MM.1S (cell line): Measurements from ENCODE around the gene THBS3.

ENCODE experiments used
- DNase-seq: peaks from one replicate; pipeline ENCODE4 v3.0.0-alpha.2; 2015
- H2AFZ ChIP-seq: fragments of 300-600 bp; sonication (generic); 2 replicates; pipeline ENCODE4 v1.6.0; 2016; ENCODE audit warnings: antibody characterized with exemption, low read length
- H3F3A ChIP-seq: fragments of 300-600 bp; sonication (generic); 2 replicates; pipeline ENCODE4 v1.6.1; 2016; ENCODE audit warnings: mild to moderate bottlenecking, antibody characterized with exemption, low read length, moderate library complexity, mixed read lengths; ENCODE audit not compliant: insufficient read depth
- H3K27ac ChIP-seq: fragments of 300-600 bp; sonication (generic); 2 replicates; pipeline ENCODE4 v1.5.1; 2016; ENCODE audit warnings: mild to moderate bottlenecking, low read length
- H3K27me3 ChIP-seq: fragments of 300-600 bp; sonication (generic); replicated peaks from 2 replicates; pipeline ENCODE4 v1.6.0; 2016; ENCODE audit warnings: low read length; ENCODE audit not compliant: insufficient read depth
- H3K36me3 ChIP-seq: fragments of 300-600 bp; sonication (generic); replicated peaks from 2 replicates; pipeline ENCODE4 v1.6.1; 2016; ENCODE audit warnings: mild to moderate bottlenecking, low read length, mixed read lengths; ENCODE audit not compliant: insufficient read depth
- H3K4me1 ChIP-seq: fragments of 300-600 bp; sonication (generic); 2 replicates; pipeline ENCODE4 v1.6.1; 2016; ENCODE audit warnings: low read length, mixed read lengths
- H3K4me2 ChIP-seq: fragments of 300-600 bp; sonication (generic); 2 replicates; pipeline ENCODE4 v1.6.0; 2016; ENCODE audit warnings: low read depth, low read length
- H3K4me3 ChIP-seq: fragments of 300-600 bp; sonication (generic); 2 replicates; pipeline ENCODE4 v1.5.1; 2016; ENCODE audit warnings: low read length, mixed read lengths
- H3K79me2 ChIP-seq: fragments of 300-600 bp; sonication (generic); 2 replicates; pipeline ENCODE4 v1.6.1; 2016; ENCODE audit warnings: mixed run types, low read length, mixed read lengths
- H3K9ac ChIP-seq: fragments of 300-600 bp; sonication (generic); 2 replicates; pipeline ENCODE4 v1.6.1; 2016; ENCODE audit warnings: low read length, mixed read lengths
- H3K9me2 ChIP-seq: fragments of 300-600 bp; sonication (generic); replicated peaks from 2 replicates; pipeline ENCODE4 v1.6.1; 2016; ENCODE audit warnings: mild to moderate bottlenecking, low read length, mixed read lengths; ENCODE audit not compliant: insufficient read depth
- H3K9me3 ChIP-seq: fragments of 300-600 bp; sonication (generic); replicated peaks from 2 replicates; pipeline ENCODE4 v1.6.1; 2016; ENCODE audit warnings: mild to moderate bottlenecking, low read length, mixed read lengths; ENCODE audit not compliant: insufficient read depth
- H4K20me1 ChIP-seq: fragments of 300-600 bp; sonication (generic); 2 replicates; pipeline ENCODE4 v1.6.1; 2016; ENCODE audit warnings: mild to moderate bottlenecking, low read length, moderate library complexity, mixed read lengths; ENCODE audit not compliant: insufficient read depth
- EZH2 ChIP-seq: fragments of 300-600 bp; sonication (generic); optimal IDR thresholded peaks from 2 replicates; pipeline ENCODE3; 2017; ENCODE audit warnings: low read depth, mild to moderate bottlenecking, antibody characterized with exemption, low read length, mixed read lengths
- EZH2phosphoT487 ChIP-seq: fragments of 300-600 bp; sonication (generic); IDR thresholded peaks from 2 replicates; pipeline ENCODE4 v1.6.1; 2018; ENCODE audit warnings: antibody characterized with exemption, low read length
- TF ChIP-seq, protein P1 (sequence below): fragments of 300-600 bp; sonication (generic); IDR thresholded peaks from 2 replicates; pipeline ENCODE4 v1.5.1; 2016; ENCODE audit warnings: antibody characterized with exemption, low read length, mixed read lengths

Gene THBS3

DNA sequence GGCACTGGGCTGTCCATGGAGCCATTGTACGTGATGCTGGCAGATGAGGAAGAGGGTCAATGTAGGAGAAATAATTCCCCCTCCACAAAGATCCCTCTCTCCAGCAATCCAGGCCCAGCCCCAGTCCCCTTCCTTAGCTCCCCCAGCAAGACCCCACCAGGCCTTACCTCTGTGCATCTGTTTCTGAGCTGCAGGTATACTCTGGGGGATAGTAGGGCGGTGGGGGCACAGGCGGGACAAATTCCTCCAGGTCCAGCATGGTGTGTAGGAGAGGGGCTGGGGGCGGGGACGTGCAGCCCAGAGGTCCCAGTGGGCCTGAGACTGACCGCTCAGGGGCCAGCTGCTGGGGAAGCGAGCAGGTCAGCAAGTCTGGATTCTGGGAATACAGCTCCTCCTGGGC, 43.9 kb upstream of the THBS3 start:
- DNase-seq: no peak
- no peak overlapping the region for H3K27ac ChIP-seq

DNA sequence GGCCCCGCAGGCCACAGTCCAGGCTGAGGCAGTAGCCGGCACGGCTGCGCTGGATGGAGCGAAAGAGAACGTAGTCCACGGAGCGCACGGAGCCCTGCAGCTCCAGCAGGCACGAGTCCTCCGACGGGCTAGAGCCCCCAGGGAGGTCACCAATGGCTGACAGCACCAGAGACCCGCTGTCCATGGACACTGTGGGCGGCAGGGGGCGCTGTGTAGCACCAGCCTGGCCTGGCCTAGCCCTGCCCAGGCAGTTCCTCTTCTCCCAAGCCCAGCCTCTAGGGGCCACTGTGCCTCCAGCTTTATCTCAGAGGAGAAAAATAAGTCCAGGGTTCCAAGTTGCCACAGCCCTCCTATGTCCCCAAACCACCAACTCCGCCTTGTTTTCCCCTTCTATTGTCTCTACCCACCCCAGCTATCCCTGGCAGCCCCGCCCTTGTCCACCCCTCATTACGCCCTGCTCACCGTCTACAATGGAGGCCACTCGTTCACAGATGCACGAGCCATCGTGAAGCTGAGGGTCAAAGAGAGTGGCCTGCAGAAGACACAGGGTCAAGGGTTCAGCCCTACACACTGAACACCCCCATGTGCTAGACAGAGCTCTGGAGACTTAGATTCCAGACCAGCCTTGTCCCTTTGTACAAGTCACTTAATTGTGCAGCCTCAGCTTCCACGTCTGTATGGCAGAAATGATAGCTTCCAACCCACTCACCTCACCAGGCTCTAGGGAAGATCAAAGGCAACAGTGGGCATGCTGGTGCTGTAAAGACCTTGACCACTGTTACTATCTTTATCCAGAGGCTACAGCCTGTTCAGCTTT, 43.1 kb upstream of the THBS3 start:
- peak overlapping the region; percentile 97 for H3K4me2 ChIP-seq
- DNase-seq: peak; percentile 96
- no peaks in the 10 kb centered on the region for H3K9me3 ChIP-seq
- TF ChIP-seq EZH2phosphoT487: no peak
- no peak for TF ChIP-seq EZH2
- TF ChIP-seq, protein P1, sequence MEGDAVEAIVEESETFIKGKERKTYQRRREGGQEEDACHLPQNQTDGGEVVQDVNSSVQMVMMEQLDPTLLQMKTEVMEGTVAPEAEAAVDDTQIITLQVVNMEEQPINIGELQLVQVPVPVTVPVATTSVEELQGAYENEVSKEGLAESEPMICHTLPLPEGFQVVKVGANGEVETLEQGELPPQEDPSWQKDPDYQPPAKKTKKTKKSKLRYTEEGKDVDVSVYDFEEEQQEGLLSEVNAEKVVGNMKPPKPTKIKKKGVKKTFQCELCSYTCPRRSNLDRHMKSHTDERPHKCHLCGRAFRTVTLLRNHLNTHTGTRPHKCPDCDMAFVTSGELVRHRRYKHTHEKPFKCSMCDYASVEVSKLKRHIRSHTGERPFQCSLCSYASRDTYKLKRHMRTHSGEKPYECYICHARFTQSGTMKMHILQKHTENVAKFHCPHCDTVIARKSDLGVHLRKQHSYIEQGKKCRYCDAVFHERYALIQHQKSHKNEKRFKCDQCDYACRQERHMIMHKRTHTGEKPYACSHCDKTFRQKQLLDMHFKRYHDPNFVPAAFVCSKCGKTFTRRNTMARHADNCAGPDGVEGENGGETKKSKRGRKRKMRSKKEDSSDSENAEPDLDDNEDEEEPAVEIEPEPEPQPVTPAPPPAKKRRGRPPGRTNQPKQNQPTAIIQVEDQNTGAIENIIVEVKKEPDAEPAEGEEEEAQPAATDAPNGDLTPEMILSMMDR: peak; percentile 100
- H3K36me3 ChIP-seq: no peaks in the 10 kb centered on the region
- peaks cover 11% of the 10 kb centered on the region for H3K4me1 ChIP-seq
- H2AFZ ChIP-seq: peak overlapping the region; percentile 98
- peak overlapping the region; percentile 60 for H3K9ac ChIP-seq
- no peaks in the 10 kb centered on the region for H3F3A ChIP-seq
- 0 out of 2 replicates have a peak, but pooled peaks cover 8% of the 10 kb centered on the region for H3K79me2 ChIP-seq
- no peaks in the 10 kb centered on the region for H3K27me3 ChIP-seq
- H3K9me2 ChIP-seq: no peaks in the 10 kb centered on the region
- peak overlapping the region; percentile 62 for H3K4me3 ChIP-seq
- H4K20me1 ChIP-seq: no peaks in the 10 kb centered on the region
- no peak overlapping the region for H3K27ac ChIP-seq

More for the DNA sequence above, 43.9 kb upstream of the THBS3 start:
- Histone ChIP-seq H3K9ac (no peak overlapping the region), H3K4me3 (no peak overlapping the region), H2AFZ (no peak overlapping the region), H3K9me3 (no peaks in the 10 kb centered on the region), H3F3A (peaks cover 3% of the 10 kb centered on the region; the same call in 1 of the 2 replicates), H3K9me2 (no peaks in the 10 kb centered on the region), H3K4me1 (peaks cover 11% of the 10 kb centered on the region), H3K79me2 (0 out of 2 replicates have a peak, but pooled peaks cover 8% of the 10 kb centered on the region), H3K36me3 (no peaks in the 10 kb centered on the region), H3K27me3 (no peaks in the 10 kb centered on the region), H3K4me2 (no peak overlapping the region), H4K20me1 (no peaks in the 10 kb centered on the region)
- TF ChIP-seq, protein P1: no peak
- TF ChIP-seq EZH2 (no peak), EZH2phosphoT487 (no peak)

DNA sequence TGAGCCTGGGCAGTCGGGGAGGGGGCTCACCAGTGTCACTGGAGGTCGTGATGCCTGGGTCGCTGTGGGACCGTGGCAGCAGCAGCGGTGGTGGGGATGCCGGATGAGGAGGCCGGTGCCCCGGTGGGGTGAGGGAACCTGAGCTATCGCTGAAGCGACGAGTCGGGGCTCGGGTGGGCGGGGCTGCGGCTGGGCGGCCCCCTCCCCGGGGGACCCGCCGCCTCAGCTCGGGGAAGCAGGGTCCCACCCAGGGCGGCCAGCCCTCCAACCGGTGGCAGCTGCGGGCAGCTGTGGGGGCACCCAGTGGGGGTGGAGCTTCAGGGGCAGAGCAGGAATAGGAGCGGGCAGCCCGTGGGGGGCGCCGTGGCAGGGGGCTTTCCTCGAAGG, 42.5 kb upstream of the THBS3 start:
- H2AFZ ChIP-seq: peak overlapping the region; percentile 98
- no peaks in the 10 kb centered on the region for H3K9me3 ChIP-seq
- no peak for DNase-seq
- no peak overlapping the region for H3K27ac ChIP-seq
- 0 out of 2 replicates have a peak, but pooled peaks cover 8% of the 10 kb centered on the region for H3K79me2 ChIP-seq
- no peaks in the 10 kb centered on the region for H4K20me1 ChIP-seq
- H3K9ac ChIP-seq: peak overlapping the region; percentile 60
- no peaks in the 10 kb centered on the region for H3F3A ChIP-seq
- TF ChIP-seq, protein P1: no peak
- TF ChIP-seq EZH2phosphoT487 (no peak), EZH2 (no peak)
- no peaks in the 10 kb centered on the region for H3K36me3 ChIP-seq
- H3K4me2 ChIP-seq: peak overlapping the region; percentile 97
- no peaks in the 10 kb centered on the region for H3K9me2 ChIP-seq
- H3K4me3 ChIP-seq: peak overlapping the region; percentile 62
- H3K4me1 ChIP-seq: peaks cover 12% of the 10 kb centered on the region
- no peaks in the 10 kb centered on the region for H3K27me3 ChIP-seq
